T47D (cell line): ENCODE data around the gene BIRC6.

Source experiments
- DNase-seq, 2 experiments: peaks; one replicate each; pipeline versions ENCODE4 v3.0.0 to v3.0.0-alpha.2; 2011 to 2012; ENCODE audit warnings: low read depth in 1 of 2, low spot score in 1 of 2
- JUND ChIP-seq: IDR thresholded peaks from 2 replicates; pipeline ENCODE4 v1.6.1; 2012; ENCODE audit warnings: low read depth
- in situ Hi-C: cut with HindIII; loops from 2 replicates; pipeline ENCODE4 v1.10.0; 2016; ENCODE audit warnings: low sequenced_read_pairs, low pct_unique_long_range_greater_than_20kb

The BIRC6 gene

GRCh38 chr2:32668254-32668653, 311.4 kb downstream of the BIRC6 start:
- in situ Hi-C loops: no loop called here
- no peak for DNase-seq
- TF ChIP-seq JUND: no peak
